Body of pancreas (tissue), 4 donors: ENCODE results near the gene GPSM3. TPM values are rescaled to one million over a fixed set of nuclear protein-coding genes. Genes with fewer than 3 reads are reported as not detected.
A peak's percentile ranks its signal among the peaks of the same experiment; 100 is the strongest.

Source experiments
- ATAC-seq: fragments of 150-250 bp; one replicate; pipeline ENCODE4 v1.9.1; 2016
- DNase-seq, 4 donors: peaks; one replicate each; pipeline ENCODE4 v3.0.0-alpha.2; 2019
- H3K27ac ChIP-seq, 4 donors: fragments of 200-600 bp; sonication (generic); 1 replicate in 3 of 4; 2 replicates in 1 of 4; pipeline versions ENCODE4 v1.5.1 to v1.6.1; 2016 to 2019; ENCODE audit warnings: mild to moderate bottlenecking in 1 of 4, mixed read lengths in 1 of 4, moderate library complexity in 1 of 4
- H3K27me3 ChIP-seq, 2 donors: fragments of 200-600 bp; sonication (generic); one replicate each; pipeline ENCODE4 v1.6.0; 2016; ENCODE audit warnings: mild to moderate bottlenecking in 1 of 2
- H3K36me3 ChIP-seq, 2 donors: fragments of 200-600 bp; sonication (generic); replicated peaks in 1 of 2; 2 replicates each; pipeline ENCODE4 v1.5.1; 2016; ENCODE audit warnings: low read depth in 2 of 2; ENCODE audit not compliant: insufficient read depth in 1 of 2
- H3K4me1 ChIP-seq: fragments of 200-600 bp; sonication (generic); one replicate; pipeline ENCODE4 v1.6.0; 2016
- H3K4me3 ChIP-seq, 2 donors: fragments of 200-600 bp; sonication (generic); 1 replicate in 1 of 2; 2 replicates in 1 of 2; pipeline ENCODE4 v1.5.1; 2016 to 2019
- H3K9me3 ChIP-seq, 3 donors: fragments of 200-600 bp; sonication (generic); 1 replicate in 2 of 3; 2 replicates in 1 of 3; pipeline ENCODE4 v1.5.1; 2016
- CTCF ChIP-seq, 7 experiments: fragments of 450-650 bp in 4 of 7; fragments of 200-600 bp in 3 of 7; sonication (generic) in 3 of 7; IDR thresholded peaks; one replicate each; pipeline ENCODE4 v1.5.1; 2016 to 2019; ENCODE audit warnings: antibody characterized with exemption in 7 of 7
- POLR2A ChIP-seq, 3 donors: fragments of 450-650 bp; IDR thresholded peaks; one replicate each; pipeline ENCODE4 v1.6.1; 2016; ENCODE audit warnings: antibody characterized with exemption in 3 of 3, mild to moderate bottlenecking in 2 of 3
- WGBS, 2 donors: methylation state at CpG; one replicate each; pipeline ENCODE4 v1.1.5; 2017; 5-methylcytosine and 5-hydroxymethylcytosine counted together
- intact Hi-C: fragments of 100-400 bp; cut with DNase I; formaldehyde crosslinking; loops from one replicate; pipeline ENCODE4 v1.15.1; 2023
- total RNA-seq, 2 donors: library from RNA; depleted of rRNA; stranded (reverse); fragments of >200 nt; gene quantifications; one replicate each; pipeline ENCODE4 v1.1.0, GENCODE V29; 2016

GPSM3 gene
- total RNA-seq, 2 donors from 2014 or later, result 1.3 to 6.0 TPM

- no peaks in the 10 kb centered on the region for H3K9me3 ChIP-seq
- ATAC-seq (peak; percentile 78), DNase-seq (peak; percentile 73 to 85 (median 80))
- H3K27me3 ChIP-seq, result no peaks in the 10 kb centered on the region
- peak; percentile 23 to 79 (median 68) for TF ChIP-seq CTCF (IDR thresholded peaks at IDR 0.05)
- TF ChIP-seq POLR2A (IDR thresholded peaks at IDR 0.05), result peak in 2 of 3 donors; percentile 39 to 48
- WGBS, 2 donors, result 2 to 8% methylated on average over 14 to 34 of the region's 34 CpGs
- H3K4me1 ChIP-seq, result peaks cover 25% of the 10 kb centered on the region
- H3K4me3 ChIP-seq, result peak overlapping the region; percentile 72
- H3K36me3 ChIP-seq, result no peaks in the 10 kb centered on the region
- H3K27ac ChIP-seq, result peak overlapping the region; percentile 35 to 90 (median 77)
- intact Hi-C loops, result loop anchor here (5.0 kb wide), 1 partner anchor 37 kb away; no protein-coding TSS in a partner anchor
These were observed 37.8 kb downstream of the GPSM3 start for GRCh38 chr6:32154514-32155161.

GRCh38 chr6:32153564-32154513, 38.6 kb downstream of the GPSM3 start, which contains the start of gene PPT2:
Gene PPT2 (plus strand): TSS chr6:32154141. CDS start chr6:32154595, 454 bp downstream.
- TF ChIP-seq CTCF (IDR thresholded peaks at IDR 0.05) (peak in 4 of 7 experiments; percentile 7 to 32 (median 28)), POLR2A (IDR thresholded peaks at IDR 0.05) (peak in 1 of 3 donors; percentile 16)

GRCh38 chr6:32152769-32153563, 39.5 kb downstream of the GPSM3 start:
- peaks cover 38% of the 10 kb centered on the region for H3K4me1 ChIP-seq
- no peaks in the 10 kb centered on the region for H3K9me3 ChIP-seq
- DNase-seq (no peak), ATAC-seq (no peak)
- peak overlapping the region; percentile 35 to 90 (median 77) for H3K27ac ChIP-seq
- H3K4me3 ChIP-seq, result peak overlapping the region in 1 of 2 donors; percentile 72
- TF ChIP-seq POLR2A (IDR thresholded peaks at IDR 0.05) (no peak), CTCF (IDR thresholded peaks at IDR 0.05) (no peak)
- H3K36me3 ChIP-seq, result no peaks in the 10 kb centered on the region
- WGBS, 2 donors, result 38 to 50% methylated on average over 35 of the region's 35 CpGs
- intact Hi-C loops, result no loop called here
- peaks cover 0 to 8% of the 10 kb centered on the region in 2 donors for H3K27me3 ChIP-seq

More at GRCh38 chr6:32153564-32154513, 38.6 kb downstream of the GPSM3 start, which contains the start of gene PPT2:
- H3K27ac ChIP-seq, result peak within 1 kb of the TSS; percentile 35 to 90 (median 77)
- peaks cover 0 to under 1% of the 10 kb centered on the region in 2 donors for H3K27me3 ChIP-seq
- no peaks in the 10 kb centered on the region for H3K36me3 ChIP-seq
- intact Hi-C loops, result no loop called here
- H3K4me1 ChIP-seq, result peaks cover 29% of the 10 kb centered on the region
- DNase-seq (peak; percentile 77 to 90 (median 82)), ATAC-seq (peak; percentile 81)
- no peaks in the 10 kb centered on the region for H3K9me3 ChIP-seq
- WGBS, 2 donors, result 2 to 3% methylated on average over 18 to 52 of the region's 52 CpGs
- H3K4me3 ChIP-seq, result peak within 1 kb of the TSS; percentile 72
